OCI-LY7 (cell line): ENCODE results near the gene ANKMY1. TPM values are rescaled to one million over a fixed set of nuclear protein-coding genes. Genes with fewer than 3 reads are reported as not detected.

Experiments used
- BruUV-seq: library from RNA; stranded (reverse); fragments of 400-500 nt; replicated peaks from 2 replicates; lab custom pipeline; 2021; lab: Mats Ljungman, UMichigan
- CTCF ChIA-PET: fragments of 300-600 bp; sonication (Branson Sonifier 250); formaldehyde crosslinking; loops from one replicate; lab custom pipeline; 2022; ENCODE audit warnings: antibody characterized with exemption; ENCODE audit not compliant: unreplicated experiment; lab: Charles Lee
- POLR2A ChIA-PET: fragments of 300-600 bp; sonication (Branson Sonifier 250); formaldehyde crosslinking; loops from one replicate; lab custom pipeline; 2022; ENCODE audit warnings: antibody characterized with exemption; lab: Charles Lee
- DNase-seq: peaks from one replicate; pipeline ENCODE4 v3.0.0-alpha.2; 2015; ENCODE audit warnings: low spot score
- H2AFZ ChIP-seq: fragments of 200-600 bp; sonication (generic), shearing (Covaris generic); 2 replicates; pipeline ENCODE4 v1.6.1; 2014; ENCODE audit warnings: mild to moderate bottlenecking, antibody characterized with exemption, low read length, moderate library complexity
- H3K27ac ChIP-seq: fragments of 200-600 bp; sonication (generic); 2 replicates; pipeline ENCODE4 v1.5.1; 2014; ENCODE audit warnings: mixed run types, low read depth, mild to moderate bottlenecking, moderate library complexity, low read length, inconsistent platforms; ENCODE audit not compliant: poor library complexity, severe bottlenecking
- H3K36me3 ChIP-seq: fragments of 200-600 bp; sonication (generic); 2 replicates; pipeline ENCODE4 v1.6.1; 2014; ENCODE audit warnings: mild to moderate bottlenecking, antibody characterized with exemption, low read length, moderate library complexity, mixed read lengths; ENCODE audit not compliant: insufficient read depth
- H3K4me1 ChIP-seq: fragments of 200-600 bp; sonication (generic); 2 replicates; pipeline ENCODE4 v1.5.1; 2014; ENCODE audit warnings: mild to moderate bottlenecking, low read length; ENCODE audit not compliant: insufficient read depth, poor library complexity, severe bottlenecking
- H3K4me2 ChIP-seq: fragments of 200-600 bp; sonication (generic); 2 replicates; pipeline ENCODE4 v1.6.1; 2014; ENCODE audit warnings: mild to moderate bottlenecking, low read length
- H3K4me3 ChIP-seq: fragments of 200-600 bp; sonication (generic); 2 replicates; pipeline ENCODE4 v1.5.1; 2014; ENCODE audit warnings: mild to moderate bottlenecking, low read depth, low read length; ENCODE audit not compliant: poor library complexity, severe bottlenecking
- H3K79me2 ChIP-seq: fragments of 200-600 bp; sonication (generic); 2 replicates; pipeline ENCODE4 v1.6.1; 2016; ENCODE audit warnings: low read depth, mild to moderate bottlenecking, low read length, moderate library complexity, mixed read lengths; ENCODE audit not compliant: insufficient read depth
- H3K9me2 ChIP-seq: fragments of 200-600 bp; sonication (generic); 2 replicates; pipeline ENCODE4 v1.6.1; 2016; ENCODE audit warnings: mild to moderate bottlenecking, low read length, mixed read lengths; ENCODE audit not compliant: insufficient read depth
- H3K9me3 ChIP-seq: fragments of 200-600 bp; sonication (generic); 2 replicates; pipeline ENCODE4 v1.6.1; 2014; ENCODE audit warnings: mild to moderate bottlenecking, mixed run types, low read length, mixed read lengths
- H4K20me1 ChIP-seq: fragments of 200-600 bp; sonication (generic); 2 replicates; pipeline ENCODE4 v1.6.1; 2014; ENCODE audit warnings: mild to moderate bottlenecking, antibody characterized with exemption, low read length, moderate library complexity, mixed read lengths; ENCODE audit not compliant: insufficient read depth
- CTCF ChIP-seq: fragments of 200-600 bp; sonication (generic); conservative IDR thresholded peaks from 2 replicates; pipeline ENCODE4 v1.5.1; 2014; ENCODE audit warnings: mild to moderate bottlenecking, antibody characterized with exemption, low read length, moderate library complexity, mixed read lengths
- EZH2phosphoT487 ChIP-seq: fragments of 200-600 bp; sonication (generic); IDR thresholded peaks from 2 replicates; pipeline ENCODE4 v1.6.1; 2018; ENCODE audit warnings: low read depth, borderline replicate concordance, mild to moderate bottlenecking, mixed run types, antibody characterized with exemption, low read length, moderate library complexity, mixed read lengths
- intact Hi-C: fragments of 100-400 bp; cut with micrococcal nuclease; formaldehyde crosslinking; loops from one replicate; pipeline ENCODE4 v1.10.0; 2022; ENCODE audit not compliant: unreplicated experiment
- total RNA-seq, 2 experiments: library from RNA; depleted of rRNA in 1 of 2; stranded (reverse); fragments of >200 nt in 1 of 2; shearing (Covaris generic) in 1 of 2; gene quantifications; 2 replicates each; pipeline ENCODE4 v1.2.3, GENCODE V29; 2014 to 2022

The ANKMY1 gene
- total RNA-seq, 2 experiments from 2014 or later = 30.6 to 65.9 TPM

GRCh38 chr2:240451108-240451611, 106.6 kb downstream of the ANKMY1 start:
- Histone ChIP-seq H2AFZ (no peak overlapping the region), H3K4me1 (no peaks in the 10 kb centered on the region), H3K4me2 (no peak overlapping the region), H3K9me2 (no peaks in the 10 kb centered on the region), H3K9me3 (no peaks in the 10 kb centered on the region), H3K27ac (no peak overlapping the region), H3K79me2 (no peaks in the 10 kb centered on the region), H3K36me3 (no peaks in the 10 kb centered on the region), H3K4me3 (no peak overlapping the region), H4K20me1 (no peaks in the 10 kb centered on the region)
- CTCF ChIA-PET = no interaction called here
- TF ChIP-seq CTCF = no peak
- TF ChIP-seq EZH2phosphoT487 = no peak
- intact Hi-C loops = no loop called here
- POLR2A ChIA-PET = no interaction called here
- no peak for DNase-seq
- BruUV-seq = no TSS peak

DNA sequence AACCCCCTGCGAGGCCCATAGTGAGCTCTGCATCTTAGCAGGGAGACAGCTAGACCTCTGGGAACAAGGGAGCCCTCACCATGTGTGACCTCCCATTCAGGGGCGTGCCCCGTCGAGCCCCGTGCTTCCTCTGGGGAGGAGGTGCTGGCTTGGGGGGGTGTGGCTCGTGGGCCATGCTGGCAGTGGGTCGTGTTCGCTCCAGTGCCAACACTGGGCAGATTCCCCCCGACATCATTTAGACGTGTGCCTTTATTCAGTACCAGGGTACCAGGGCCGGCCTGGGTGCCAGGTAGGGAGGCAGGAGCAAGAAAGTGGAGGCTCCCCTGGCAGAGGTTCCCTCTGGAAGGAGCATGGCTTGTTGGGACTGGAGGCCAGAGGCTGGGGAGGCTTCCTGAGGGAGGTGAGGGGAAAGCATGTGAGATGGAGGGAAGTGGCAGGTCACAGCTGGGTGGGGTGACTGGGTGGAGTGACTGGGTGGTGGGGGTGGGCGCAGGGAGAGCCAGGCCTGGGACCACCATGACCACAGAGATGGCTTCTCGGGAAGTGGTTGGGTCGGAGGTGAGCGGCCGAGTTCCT, 107.2 kb downstream of the ANKMY1 start:
- Histone ChIP-seq H3K4me1 (no peaks in the 10 kb centered on the region), H3K36me3 (no peaks in the 10 kb centered on the region), H3K4me2 (no peak overlapping the region), H3K79me2 (no peaks in the 10 kb centered on the region), H3K9me2 (no peaks in the 10 kb centered on the region), H2AFZ (no peak overlapping the region), H3K4me3 (no peak overlapping the region), H3K9me3 (no peaks in the 10 kb centered on the region), H3K27ac (no peak overlapping the region), H4K20me1 (no peaks in the 10 kb centered on the region)
- ChIA-PET CTCF (no interaction called here), POLR2A (no interaction called here)
- intact Hi-C loops = no loop called here
- no peak for DNase-seq
- no peak for TF ChIP-seq CTCF
- no peak for TF ChIP-seq EZH2phosphoT487
- no TSS peak for BruUV-seq

DNA sequence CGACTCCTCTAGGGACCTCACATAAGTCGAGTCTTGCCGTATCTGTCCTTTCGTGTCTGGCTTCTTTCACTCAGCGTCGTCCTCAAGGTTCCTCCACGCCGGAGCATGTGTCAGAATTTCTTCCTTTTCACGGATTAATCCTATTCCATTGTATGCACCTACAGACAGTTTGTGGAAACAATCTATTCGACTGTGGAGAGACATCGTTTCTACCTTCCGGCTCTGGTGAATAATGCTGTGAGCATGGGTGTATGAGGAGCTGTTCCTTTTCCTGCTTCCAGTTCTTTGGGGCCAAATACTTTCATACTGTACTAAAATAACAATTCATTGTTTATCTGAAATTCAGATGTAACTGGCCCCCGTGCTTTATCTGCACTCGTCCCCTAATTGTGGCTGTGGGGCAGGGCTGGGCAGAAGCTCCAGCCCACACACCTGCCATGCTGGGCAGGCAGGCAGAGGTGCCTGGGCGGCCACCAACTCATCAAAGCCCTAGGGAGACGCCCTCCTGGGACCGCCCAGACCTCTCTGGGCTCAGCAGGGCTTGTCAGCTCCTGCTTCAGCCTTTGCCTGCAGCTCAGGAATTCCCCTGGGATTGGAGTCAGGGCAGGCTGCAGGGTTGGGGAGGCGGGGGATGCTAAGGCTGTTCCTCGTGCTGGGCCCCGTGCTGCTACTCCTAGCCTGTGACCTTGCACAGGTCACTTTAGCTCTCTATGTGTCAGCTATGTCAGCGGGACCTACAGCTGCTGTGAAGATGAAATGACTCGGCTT, 107.8 kb downstream of the ANKMY1 start:
- Histone ChIP-seq H4K20me1 (no peaks in the 10 kb centered on the region), H3K9me3 (no peaks in the 10 kb centered on the region), H3K4me3 (no peak overlapping the region), H3K4me2 (no peak overlapping the region), H3K36me3 (no peaks in the 10 kb centered on the region), H2AFZ (no peak overlapping the region), H3K9me2 (no peaks in the 10 kb centered on the region), H3K79me2 (no peaks in the 10 kb centered on the region), H3K27ac (no peak overlapping the region), H3K4me1 (no peaks in the 10 kb centered on the region)
- no peak for DNase-seq
- intact Hi-C loops = no loop called here
- BruUV-seq = no TSS peak
- POLR2A ChIA-PET = no interaction called here
- CTCF ChIA-PET = no interaction called here
- TF ChIP-seq CTCF = no peak
- no peak for TF ChIP-seq EZH2phosphoT487
